ENCODE data around the gene CREM. TPM values are rescaled to one million over a fixed set of nuclear protein-coding genes. Genes with fewer than 3 reads are reported as not detected.

CREM gene
- 21.3 and 28.7 TPM in 2 replicates for total RNA-seq

DNA sequence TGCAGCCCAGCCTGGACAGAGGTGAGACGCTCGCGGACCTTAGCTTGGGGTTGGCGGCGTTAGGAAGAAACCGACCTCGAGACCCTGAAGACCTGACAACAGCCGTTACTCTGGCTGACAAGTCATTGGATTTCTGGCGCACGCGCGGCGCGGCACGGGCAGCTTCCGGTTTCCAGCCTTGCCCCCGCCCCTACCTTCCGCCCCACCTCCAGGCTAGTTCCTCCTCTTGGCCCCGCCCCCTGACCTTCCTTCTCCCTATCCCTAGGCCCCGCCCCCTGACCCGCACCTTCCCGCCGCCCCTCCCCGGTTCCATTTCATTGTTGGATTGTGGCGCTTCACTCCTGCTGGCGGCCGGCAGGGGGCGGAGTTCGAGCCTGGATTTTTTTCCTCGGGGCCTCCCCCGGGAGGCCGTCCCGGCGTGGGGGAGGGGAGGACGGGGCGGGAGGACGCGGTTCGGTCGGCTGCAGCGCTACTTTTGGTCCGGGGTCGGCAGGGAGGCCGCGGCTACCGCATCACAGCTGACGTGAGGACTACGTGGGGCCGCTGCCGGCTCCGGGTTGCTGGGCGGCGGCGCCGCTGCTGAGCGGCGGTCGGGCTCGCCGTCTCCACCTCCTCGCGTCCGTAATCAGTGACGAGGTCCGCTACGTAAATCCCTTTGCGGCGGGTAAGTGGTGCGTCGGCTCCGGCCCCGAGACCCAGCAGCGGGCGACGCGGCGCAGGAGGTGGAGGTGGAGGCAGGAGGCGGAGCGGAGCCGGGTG, at the start of gene CREM:
Gene CREM (plus strand): TSS at position 317 of the 759 bp plus-strand sequence. CDS start 10,990 bp downstream, outside the sequence.

DNA sequence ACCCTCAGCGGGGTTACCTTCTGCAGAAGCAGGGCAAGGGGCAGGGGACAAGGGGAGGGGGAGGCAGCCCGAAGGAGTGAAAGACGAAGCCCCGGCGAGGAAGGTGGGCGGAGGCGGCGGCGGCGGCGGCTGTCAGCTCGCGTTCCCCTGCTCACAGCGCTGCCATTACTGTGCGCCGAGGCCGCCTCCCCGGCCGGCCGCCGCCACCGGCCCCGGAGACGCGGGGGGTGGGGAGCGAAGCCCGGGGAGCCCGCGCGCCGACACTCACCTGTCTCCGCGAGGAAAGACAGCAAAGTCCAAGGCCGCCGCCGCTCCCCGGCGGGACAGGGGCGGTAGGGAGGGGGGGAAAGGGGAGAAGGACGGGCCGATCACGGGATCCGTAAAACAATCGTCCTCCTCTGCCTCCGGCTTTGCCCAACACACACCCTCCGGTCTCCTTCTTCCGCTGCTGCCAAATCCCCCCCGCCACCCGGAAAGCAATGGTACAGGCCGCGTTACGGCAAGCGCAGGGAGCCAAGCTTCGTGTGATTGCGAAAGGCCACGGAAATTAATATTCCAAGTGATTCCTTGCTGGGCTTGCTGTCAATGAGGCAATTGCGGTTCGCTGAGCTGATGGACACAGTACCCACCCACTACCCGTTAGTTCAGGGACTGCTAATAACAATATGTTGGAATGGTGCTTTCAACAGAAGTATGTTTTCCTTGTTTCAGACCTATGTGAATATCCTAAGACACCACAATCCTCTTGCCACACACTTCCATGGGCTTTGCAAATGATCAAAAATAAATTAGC, 36.3 kb upstream of the CREM start, which contains the start of gene CUL2:
Gene CUL2 (minus strand): TSS at position 180 of the 793 bp plus-strand sequence. CDS start 19,024 bp downstream, outside the sequence.

Other genes with a start within 250 kb of the CREM start
- gene CUL2, start 36.5 kb upstream of the CREM start, total RNA-seq = 38.7 and 41.1 TPM in 2 replicates
- 54.4 and 70.3 TPM in 2 replicates for gene CCNY, start 209.7 kb downstream of the CREM start, total RNA-seq